Cardiac septum (tissue), 1 donor: ENCODE results near the gene ANAPC16. TPM values are rescaled to one million over a fixed set of nuclear protein-coding genes. Genes with fewer than 3 reads are reported as not detected.
"Not testable (repeated sequence)": the region's sequence is repeated elsewhere in the genome, so short reads cannot be mapped to it uniquely, and the experiment has no call there.

Source experiments
- DNase-seq: peaks from one replicate; pipeline ENCODE4 v3.0.0-alpha.2; 2020; ENCODE audit warnings: low spot score
- intact Hi-C: fragments of 100-400 bp; cut with DNase I; formaldehyde crosslinking; loops from one replicate; pipeline ENCODE4 v1.14.0; 2022
- total RNA-seq: library from RNA; stranded (reverse); fragmentation: NEBNext Ultra II Directional; extraction: Animal tissue kit (Norgen Biotek cat#: 25700); gene quantifications from one replicate; pipeline ENCODE4 v1.2.1, GENCODE V29; 2021
- donor health status: DM: no; HTN: no; CAD: no.

ANAPC16 gene
- total RNA-seq, 1 donor from 2014 or later = 171 TPM

GRCh38 chr10:72258617-72259016 lies 42.8 kb downstream of the ANAPC16 start:
- intact Hi-C loops = no loop called here
- no peak for DNase-seq

GRCh38 chr10:72259491-72260238 lies 43.9 kb downstream of the ANAPC16 start:
- no peak for DNase-seq
- intact Hi-C loops = no loop called here

GRCh38 chr10:72260239-72260975 lies 44.6 kb downstream of the ANAPC16 start:
- DNase-seq = peak; percentile 92
- intact Hi-C loops = no loop called here

- no peak for DNase-seq
- intact Hi-C loops = no loop called here
Measured at GRCh38 chr10:72260976-72261783, 45.4 kb downstream of the ANAPC16 start.

- no peak for DNase-seq
- intact Hi-C loops = no loop called here
Measured at GRCh38 chr10:72261784-72262404, 46.1 kb downstream of the ANAPC16 start.

GRCh38 chr10:72263613-72264241 lies 47.9 kb downstream of the ANAPC16 start:
- intact Hi-C loops = no loop called here
- no peak for DNase-seq

GRCh38 chr10:72264536-72264935 lies 48.7 kb downstream of the ANAPC16 start:
- no peak for DNase-seq
- intact Hi-C loops = no loop called here

GRCh38 chr10:72265508-72265907 lies 49.7 kb downstream of the ANAPC16 start:
- intact Hi-C loops = no loop called here
- no peak for DNase-seq

GRCh38 chr10:72265990-72266865 lies 50.4 kb downstream of the ANAPC16 start:
- intact Hi-C loops = no loop called here
- no peak for DNase-seq

GRCh38 chr10:72267381-72267780 lies 51.6 kb downstream of the ANAPC16 start:
- intact Hi-C loops = no loop called here
- no peak for DNase-seq

- no peak for DNase-seq
- intact Hi-C loops = no loop called here
Measured at GRCh38 chr10:72267819-72268399, 52.1 kb downstream of the ANAPC16 start.

GRCh38 chr10:72268475-72269200 lies 52.8 kb downstream of the ANAPC16 start:
- intact Hi-C loops, DNase-seq: not testable (repeated sequence)

- no peak for DNase-seq
- intact Hi-C loops = loop anchor here (5.0 kb wide), 1 partner anchor 47 kb away; no protein-coding TSS in a partner anchor
Measured at GRCh38 chr10:72270607-72271281, 54.9 kb downstream of the ANAPC16 start.

GRCh38 chr10:72272689-72273409 lies 57.0 kb downstream of the ANAPC16 start:
- intact Hi-C loops = loop anchor here (1.0 to 5.0 kb wide), 3 partner anchors 25 to 57 kb away; partner anchors contain the start of genes ANAPC16 and ASCC1
- peak; percentile 94 for DNase-seq

GRCh38 chr10:72273410-72274212 lies 57.8 kb downstream of the ANAPC16 start, which contains the start of gene DDIT4:
Gene DDIT4, plus strand, starts transcription at chr10:72273924. Its CDS starts 293 bp downstream, at chr10:72274217.
- DNase-seq = peak; percentile 100
- intact Hi-C loops = loop anchor here (1.0 to 5.0 kb wide), 4 partner anchors 25 to 57 kb away; partner anchors contain the start of genes ANAPC16 and ASCC1
